NCI-H524 treated with DMSO at 0.1 percent for 48 hours (cell line): ENCODE results near the gene MYOT.
"Not testable (repeated sequence)": the region's sequence is repeated elsewhere in the genome, so short reads cannot be mapped to it uniquely, and the experiment has no call there.

Source experiments
- DNase-seq: peaks from one replicate; lab custom pipeline; 2025; lab: John Stamatoyannopoulos, UW

Gene MYOT

GRCh38 chr5:137867664-137868063 lies at the start of gene MYOT:
TSS of gene MYOT (plus strand) at chr5:137867860. CDS start at chr5:137870652, 2,792 bp downstream.
- DNase-seq = no peak

- no peak for DNase-seq
Measured at GRCh38 chr5:137819766-137820165, 47.9 kb upstream of the MYOT start.

GRCh38 chr5:137822158-137822764 lies 45.4 kb upstream of the MYOT start:
- no peak for DNase-seq

- DNase-seq = no peak
Measured at GRCh38 chr5:137822984-137823383, 44.7 kb upstream of the MYOT start.

- no peak for DNase-seq
Measured at GRCh38 chr5:137825165-137825564, 42.5 kb upstream of the MYOT start.

GRCh38 chr5:137826067-137826466 lies 41.6 kb upstream of the MYOT start:
- no peak for DNase-seq

- no peak for DNase-seq
Measured at GRCh38 chr5:137828180-137828579, 39.5 kb upstream of the MYOT start.

- no peak for DNase-seq
Measured at GRCh38 chr5:137828664-137829063, 39.0 kb upstream of the MYOT start.

GRCh38 chr5:137831105-137831504 lies 36.6 kb upstream of the MYOT start:
- no peak for DNase-seq

- DNase-seq = no peak
Measured at GRCh38 chr5:137831526-137831925, 36.1 kb upstream of the MYOT start.

- DNase-seq = no peak
Measured at GRCh38 chr5:137832416-137832815, 35.2 kb upstream of the MYOT start.

GRCh38 chr5:137833463-137833862 lies 34.2 kb upstream of the MYOT start:
- DNase-seq = peak; percentile 11

- no peak for DNase-seq
Measured at GRCh38 chr5:137834498-137835049, 33.1 kb upstream of the MYOT start.

- DNase-seq = peak; percentile 35
Measured at GRCh38 chr5:137836298-137836697, 31.4 kb upstream of the MYOT start.

- no peak for DNase-seq
Measured at GRCh38 chr5:137836997-137837396, 30.7 kb upstream of the MYOT start.

- no peak for DNase-seq
Measured at GRCh38 chr5:137837491-137838394, 29.9 kb upstream of the MYOT start.

- DNase-seq = no peak
Measured at GRCh38 chr5:137838976-137839375, 28.7 kb upstream of the MYOT start.

GRCh38 chr5:137842296-137842695 lies 25.4 kb upstream of the MYOT start:
- DNase-seq = no peak

GRCh38 chr5:137843676-137844299 lies 23.9 kb upstream of the MYOT start:
- peak; percentile 81 for DNase-seq

GRCh38 chr5:137845472-137845871 lies 22.2 kb upstream of the MYOT start:
- DNase-seq = peak; percentile 87

GRCh38 chr5:137847687-137848086 lies 20.0 kb upstream of the MYOT start:
- DNase-seq = no peak

GRCh38 chr5:137853165-137853564 lies 14.5 kb upstream of the MYOT start:
- not testable (repeated sequence) for DNase-seq

GRCh38 chr5:137856201-137856600 lies 11.5 kb upstream of the MYOT start:
- DNase-seq = peak; percentile 38
